A673 (cell line): ENCODE measurements around the gene UBE2D2. TPM values are rescaled to one million over a fixed set of nuclear protein-coding genes. Genes with fewer than 3 reads are reported as not detected.
"Not testable (repeated sequence)": the region's sequence is repeated elsewhere in the genome, so short reads cannot be mapped to it uniquely, and the experiment has no call there.

Experiments
- BruUV-seq: library from RNA; stranded (reverse); fragments of 400-500 nt; replicated peaks from 2 replicates; lab custom pipeline; 2021; lab: Mats Ljungman, UMichigan
- CTCF ChIA-PET: fragments of 300-600 bp; sonication (Branson Sonifier 250); formaldehyde crosslinking; loops from one replicate; lab custom pipeline; 2022; ENCODE audit warnings: antibody characterized with exemption; lab: Charles Lee
- POLR2A ChIA-PET: fragments of 300-600 bp; sonication (Branson Sonifier 250); formaldehyde crosslinking; loops from one replicate; lab custom pipeline; 2022; ENCODE audit warnings: antibody characterized with exemption; ENCODE audit not compliant: low non-redundant PET; lab: Charles Lee
- DNase-seq: peaks from one replicate; pipeline ENCODE4 v3.0.0-alpha.2; 2015; ENCODE audit warnings: low spot score
- H3K27ac ChIP-seq: fragments of 200-600 bp; sonication (generic); 2 replicates; pipeline ENCODE4 v1.5.1; 2016; ENCODE audit warnings: mixed run types, low read depth, mild to moderate bottlenecking, mixed read lengths, antibody characterized with exemption, low read length; ENCODE audit not compliant: poor library complexity, severe bottlenecking
- H3K27me3 ChIP-seq: fragments of 200-600 bp; sonication (generic); replicated peaks from 2 replicates; pipeline ENCODE4 v1.6.1; 2017; ENCODE audit warnings: mixed run types, low read depth, mild to moderate bottlenecking, mixed read lengths, antibody characterized with exemption, low read length; ENCODE audit not compliant: insufficient read depth, poor library complexity
- H3K36me3 ChIP-seq: fragments of 200-600 bp; sonication (generic); 2 replicates; pipeline ENCODE4 v1.6.1; 2016; ENCODE audit warnings: mixed run types, mild to moderate bottlenecking, mixed read lengths, antibody characterized with exemption, low read length; ENCODE audit not compliant: insufficient read depth, poor library complexity, severe bottlenecking
- H3K4me1 ChIP-seq: fragments of 200-600 bp; sonication (generic); 2 replicates; pipeline ENCODE4 v1.6.1; 2017; ENCODE audit warnings: mixed run types, mild to moderate bottlenecking, mixed read lengths, antibody characterized with exemption, low read length; ENCODE audit not compliant: insufficient read depth, poor library complexity, severe bottlenecking
- H3K4me3 ChIP-seq: fragments of 200-600 bp; sonication (generic); 2 replicates; pipeline ENCODE4 v1.5.1; 2016; ENCODE audit warnings: low read depth, mixed run types, mild to moderate bottlenecking, mixed read lengths, low read length; ENCODE audit not compliant: poor library complexity, severe bottlenecking
- H3K9me3 ChIP-seq: fragments of 200-600 bp; sonication (generic); 2 replicates; pipeline ENCODE4 v1.6.1; 2016; ENCODE audit warnings: mixed run types, low read depth, mild to moderate bottlenecking, mixed read lengths, antibody characterized with exemption, low read length; ENCODE audit not compliant: poor library complexity, severe bottlenecking
- EZH2 ChIP-seq: fragments of 200-600 bp; sonication (generic); IDR thresholded peaks from 2 replicates; pipeline ENCODE4 v1.6.1; 2017; ENCODE audit warnings: borderline replicate concordance, low read depth, mild to moderate bottlenecking, mixed read lengths, antibody characterized with exemption, low read length; ENCODE audit not compliant: poor library complexity, severe bottlenecking
- intact Hi-C: fragments of 100-400 bp; cut with micrococcal nuclease; formaldehyde crosslinking; loops from one replicate; pipeline ENCODE4 v1.10.0; 2022; ENCODE audit not compliant: unreplicated experiment
- total RNA-seq: library from RNA; stranded (reverse); gene quantifications from 2 replicates; pipeline ENCODE4 v1.2.3, GENCODE V29; 2021
- TF ChIP-seq, protein P1 (sequence below): fragments of 300-800, 200-600 bp; sonication (generic); conservative IDR thresholded peaks from 2 replicates; pipeline ENCODE4 v1.5.1; 2017; ENCODE audit warnings: low read depth, mild to moderate bottlenecking, antibody characterized with exemption, low read length, moderate library complexity, mixed read lengths

UBE2D2 gene
- total RNA-seq, 1 experiment from 2014 or later = 186 TPM

DNA sequence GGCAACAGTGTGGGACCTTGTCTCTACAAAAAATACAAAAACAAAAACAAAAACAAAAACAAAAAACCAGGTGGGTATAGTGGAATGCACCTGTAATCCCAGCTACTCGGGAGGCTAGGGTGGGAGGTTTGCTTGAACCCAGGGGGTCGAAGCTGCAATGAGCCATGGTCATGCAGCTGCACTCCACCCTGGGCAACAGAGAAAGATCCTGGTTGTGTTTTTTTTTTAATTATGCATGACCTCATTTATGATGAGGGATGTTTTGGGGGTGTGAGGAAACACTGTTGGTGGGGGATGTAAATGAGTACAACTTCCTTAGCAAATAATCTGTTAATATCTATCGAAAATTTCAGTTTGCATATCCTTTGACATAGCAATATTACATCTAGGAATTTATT, 29.4 kb upstream of the UBE2D2 start:
- CTCF ChIA-PET = no interaction called here
- no peak for TF ChIP-seq EZH2
- TF ChIP-seq, protein P1, sequence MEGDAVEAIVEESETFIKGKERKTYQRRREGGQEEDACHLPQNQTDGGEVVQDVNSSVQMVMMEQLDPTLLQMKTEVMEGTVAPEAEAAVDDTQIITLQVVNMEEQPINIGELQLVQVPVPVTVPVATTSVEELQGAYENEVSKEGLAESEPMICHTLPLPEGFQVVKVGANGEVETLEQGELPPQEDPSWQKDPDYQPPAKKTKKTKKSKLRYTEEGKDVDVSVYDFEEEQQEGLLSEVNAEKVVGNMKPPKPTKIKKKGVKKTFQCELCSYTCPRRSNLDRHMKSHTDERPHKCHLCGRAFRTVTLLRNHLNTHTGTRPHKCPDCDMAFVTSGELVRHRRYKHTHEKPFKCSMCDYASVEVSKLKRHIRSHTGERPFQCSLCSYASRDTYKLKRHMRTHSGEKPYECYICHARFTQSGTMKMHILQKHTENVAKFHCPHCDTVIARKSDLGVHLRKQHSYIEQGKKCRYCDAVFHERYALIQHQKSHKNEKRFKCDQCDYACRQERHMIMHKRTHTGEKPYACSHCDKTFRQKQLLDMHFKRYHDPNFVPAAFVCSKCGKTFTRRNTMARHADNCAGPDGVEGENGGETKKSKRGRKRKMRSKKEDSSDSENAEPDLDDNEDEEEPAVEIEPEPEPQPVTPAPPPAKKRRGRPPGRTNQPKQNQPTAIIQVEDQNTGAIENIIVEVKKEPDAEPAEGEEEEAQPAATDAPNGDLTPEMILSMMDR = no peak

GRCh38 chr5:139543423-139543991, 17.6 kb upstream of the UBE2D2 start:
- POLR2A ChIA-PET = no interaction called here
- no peaks in the 10 kb centered on the region for H3K9me3 ChIP-seq
- H3K4me3 ChIP-seq = no peak overlapping the region
- no peaks in the 10 kb centered on the region for H3K27me3 ChIP-seq
- intact Hi-C loops = no loop called here
- H3K36me3 ChIP-seq = no peaks in the 10 kb centered on the region
- no peak for DNase-seq
- no TSS peak for BruUV-seq
- TF ChIP-seq, protein P1 = no peak
- TF ChIP-seq EZH2 = no peak
- no peaks in the 10 kb centered on the region for H3K4me1 ChIP-seq
- CTCF ChIA-PET = no interaction called here
- no peak overlapping the region for H3K27ac ChIP-seq

More for the DNA sequence above, 29.4 kb upstream of the UBE2D2 start:
- no peaks in the 10 kb centered on the region for H3K4me1 ChIP-seq
- no peak overlapping the region for H3K27ac ChIP-seq
- BruUV-seq = no TSS peak
- intact Hi-C loops = no loop called here
- H3K27me3 ChIP-seq = no peaks in the 10 kb centered on the region
- H3K4me3 ChIP-seq = no peak overlapping the region
- H3K9me3 ChIP-seq = no peaks in the 10 kb centered on the region
- H3K36me3 ChIP-seq = no peaks in the 10 kb centered on the region
- no peak for DNase-seq
- POLR2A ChIA-PET = no interaction called here

DNA sequence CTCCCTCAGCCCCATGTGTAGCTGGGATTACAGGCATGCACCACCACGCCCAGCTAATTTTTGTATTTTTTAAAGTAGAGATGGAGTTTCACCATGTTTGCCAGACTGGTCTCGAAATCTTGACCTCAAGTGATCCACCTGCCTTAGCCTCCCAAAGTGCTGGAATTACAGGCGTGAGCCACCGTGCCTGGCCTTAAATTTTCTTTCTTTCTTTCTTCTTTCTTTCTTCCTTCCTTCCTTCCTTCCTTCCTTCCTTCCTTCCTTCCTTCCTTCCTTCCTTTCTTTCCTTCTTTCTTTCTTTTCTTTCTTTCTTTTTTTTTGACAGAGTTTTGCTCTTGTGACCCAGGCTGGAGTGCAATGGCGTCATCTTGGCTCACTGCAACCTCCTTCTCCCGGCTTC, 14.5 kb upstream of the UBE2D2 start:
- H3K27ac ChIP-seq, intact Hi-C loops, DNase-seq, CTCF ChIA-PET, BruUV-seq, H3K9me3 ChIP-seq, H3K36me3 ChIP-seq, H3K4me1 ChIP-seq, POLR2A ChIA-PET, H3K4me3 ChIP-seq, H3K27me3 ChIP-seq: not testable (repeated sequence)
